HEK293 (cell line): ENCODE measurements around the gene CYBA.
A peak's percentile ranks its signal among the peaks of the same experiment; 100 is the strongest.

Source experiments
- CTCF ChIA-PET: fragments of 350-600 bp; formaldehyde crosslinking; extraction: SDS; loops from one replicate; lab custom pipeline; 2021; ENCODE audit warnings: antibody characterized with exemption; lab: Yijun Ruan, JAX
- POLR2A ChIA-PET: fragments of 300-600 bp; formaldehyde crosslinking; extraction: SDS; loops from one replicate; lab custom pipeline; 2020; ENCODE audit warnings: antibody characterized with exemption, inconsistent platforms; lab: Yijun Ruan, JAX
- H3K27ac ChIP-seq: fragments of 200-500 bp; sonication (Bioruptor generic); 2 replicates; pipeline ENCODE4 v1.5.1; 2014; ENCODE audit warnings: low read depth, low read length, control low read depth, inconsistent platforms; ENCODE audit errors: extremely low read depth
- H3K36me3 ChIP-seq, 2 experiments: fragments of 200-500 bp in 1 of 2; sonication (Bioruptor generic) in 1 of 2; 1 replicate in 1 of 2; 2 replicates in 1 of 2; pipeline ENCODE4 v1.5.1; 2014 to 2017; ENCODE audit warnings: inconsistent platforms in 2 of 2, low read length in 2 of 2; ENCODE audit not compliant: control insufficient read depth in 2 of 2, insufficient read depth in 1 of 2
- H3K4me1 ChIP-seq: fragments of 200-500 bp; sonication (Bioruptor generic); 2 replicates; pipeline ENCODE4 v1.5.1; 2014; ENCODE audit warnings: mild to moderate bottlenecking, low read length, inconsistent platforms; ENCODE audit not compliant: control insufficient read depth, insufficient read depth
- H3K4me3 ChIP-seq: 2 replicates; pipeline ENCODE4 v1.5.1; 2011; ENCODE audit warnings: low read depth, mild to moderate bottlenecking, control low read depth, low read length, moderate library complexity
- H3K9me3 ChIP-seq: fragments of 200-500 bp; sonication (Bioruptor generic); 2 replicates; pipeline ENCODE4 v1.5.1; 2014; ENCODE audit warnings: low read depth, low read length, inconsistent platforms; ENCODE audit not compliant: control insufficient read depth, insufficient read depth
- GLIS1 ChIP-seq: fragments of 450-650 bp; formaldehyde crosslinking; IDR thresholded peaks from 2 replicates; pipeline ENCODE4 v1.5.1; 2016; ENCODE audit warnings: missing biosample characterization, missing genetic modification characterization
- IKZF3 ChIP-seq: fragments of 450-650 bp; IDR thresholded peaks from 2 replicates; pipeline ENCODE4 v1.5.0; 2018; ENCODE audit warnings: missing biosample characterization, mild to moderate bottlenecking, missing genetic modification characterization, moderate library complexity
- KLF16 ChIP-seq: fragments of 450-650 bp; formaldehyde crosslinking; IDR thresholded peaks from 2 replicates; pipeline ENCODE4 v1.5.1; 2017; ENCODE audit warnings: missing biosample characterization, missing genetic modification characterization
- KLF17 ChIP-seq: fragments of 450-650 bp; formaldehyde crosslinking; IDR thresholded peaks from 2 replicates; pipeline ENCODE4 v1.5.1; 2016; ENCODE audit warnings: missing biosample characterization, missing genetic modification characterization
- PATZ1 ChIP-seq: fragments of 450-650 bp; formaldehyde crosslinking; IDR thresholded peaks from 2 replicates; pipeline ENCODE4 v1.5.1; 2016; ENCODE audit warnings: missing biosample characterization, missing genetic modification characterization
- SCRT2 ChIP-seq: fragments of 450-650 bp; formaldehyde crosslinking; IDR thresholded peaks from 2 replicates; pipeline ENCODE4 v1.5.1; 2016; ENCODE audit warnings: missing biosample characterization, missing genetic modification characterization
- SP2 ChIP-seq: fragments of 450-650 bp; formaldehyde crosslinking; IDR thresholded peaks from 2 replicates; pipeline ENCODE4 v1.5.1; 2016; ENCODE audit warnings: missing biosample characterization, missing genetic modification characterization
- SP7 ChIP-seq: fragments of 450-650 bp; formaldehyde crosslinking; IDR thresholded peaks from 2 replicates; pipeline ENCODE4 v1.5.1; 2016; ENCODE audit warnings: missing biosample characterization, missing genetic modification characterization
- ZBTB17 ChIP-seq: fragments of 450-650 bp; formaldehyde crosslinking; IDR thresholded peaks from 2 replicates; pipeline ENCODE4 v1.5.1; 2016; ENCODE audit warnings: missing biosample characterization, missing genetic modification characterization
- ZBTB20 ChIP-seq: fragments of 450-650 bp; formaldehyde crosslinking; IDR thresholded peaks from 2 replicates; pipeline ENCODE4 v1.5.1; 2016; ENCODE audit warnings: missing biosample characterization, missing genetic modification characterization
- ZBTB8A ChIP-seq: fragments of 450-650 bp; formaldehyde crosslinking; IDR thresholded peaks from 2 replicates; pipeline ENCODE4 v1.5.1; 2016; ENCODE audit warnings: missing biosample characterization, missing genetic modification characterization
- ZFP3 ChIP-seq: fragments of 450-650 bp; formaldehyde crosslinking; IDR thresholded peaks from 2 replicates; pipeline ENCODE4 v1.5.1; 2016; ENCODE audit warnings: low read depth, missing biosample characterization, missing genetic modification characterization
- ZIC2 ChIP-seq: fragments of 450-650 bp; formaldehyde crosslinking; IDR thresholded peaks from 2 replicates; pipeline ENCODE4 v1.5.1; 2016; ENCODE audit warnings: missing biosample characterization, missing genetic modification characterization
- ZNF10 ChIP-seq: fragments of 450-650 bp; formaldehyde crosslinking; IDR thresholded peaks from 2 replicates; pipeline ENCODE4 v1.5.1; 2017; ENCODE audit warnings: missing biosample characterization, missing genetic modification characterization
- ZNF174 ChIP-seq: fragments of 450-650 bp; formaldehyde crosslinking; IDR thresholded peaks from 2 replicates; pipeline ENCODE4 v1.5.0; 2017; ENCODE audit warnings: missing biosample characterization, mild to moderate bottlenecking, missing genetic modification characterization
- ZNF23 ChIP-seq: fragments of 450-650 bp; formaldehyde crosslinking; IDR thresholded peaks from 2 replicates; pipeline ENCODE4 v1.5.1; 2016; ENCODE audit warnings: missing biosample characterization, missing genetic modification characterization, borderline replicate concordance
- ZNF266 ChIP-seq: fragments of 450-650 bp; formaldehyde crosslinking; IDR thresholded peaks from 2 replicates; pipeline ENCODE4 v1.5.1; 2016; ENCODE audit warnings: missing biosample characterization, missing genetic modification characterization, low read depth
- ZNF366 ChIP-seq: fragments of 450-650 bp; formaldehyde crosslinking; conservative IDR thresholded peaks from 2 replicates; pipeline ENCODE4 v1.5.1; 2016; ENCODE audit warnings: missing biosample characterization, missing genetic modification characterization
- ZNF391 ChIP-seq: fragments of 450-650 bp; formaldehyde crosslinking; IDR thresholded peaks from 2 replicates; pipeline ENCODE4 v1.5.1; 2016; ENCODE audit warnings: low read depth, missing biosample characterization, missing genetic modification characterization, borderline replicate concordance
- ZNF626 ChIP-seq: fragments of 450-650 bp; sonication (Bioruptor Pico); formaldehyde crosslinking; IDR thresholded peaks from 2 replicates; pipeline ENCODE4 v1.5.1; 2018; ENCODE audit warnings: missing biosample characterization, missing genetic modification characterization, inconsistent platforms
- ZXDB ChIP-seq: fragments of 450-650 bp; formaldehyde crosslinking; IDR thresholded peaks from 2 replicates; pipeline ENCODE4 v1.5.1; 2016; ENCODE audit warnings: missing biosample characterization, missing genetic modification characterization
- TF ChIP-seq, protein P1 (sequence below): fragments of 450-650 bp; formaldehyde crosslinking; IDR thresholded peaks from 2 replicates; pipeline ENCODE4 v1.5.1; 2016; ENCODE audit warnings: missing biosample characterization, missing genetic modification characterization
- TF ChIP-seq, protein P2 (sequence below): fragments of 450-650 bp; formaldehyde crosslinking; optimal IDR thresholded peaks from 2 replicates; pipeline ENCODE3; 2016; ENCODE audit warnings: missing biosample characterization, mild to moderate bottlenecking, missing genetic modification characterization

Gene CYBA

GRCh38 chr16:88690341-88691128, 39.7 kb upstream of the CYBA start:
- POLR2A ChIA-PET = no interaction called here
- TF ChIP-seq ZNF10 (tag by site-specific recombination) (no peak), ZNF266 (peak; percentile 85)
- peaks cover 6% of the 10 kb centered on the region; the same call in 1 of the 2 replicates for H3K4me1 ChIP-seq
- CTCF ChIA-PET = no interaction called here
- H3K9me3 ChIP-seq = no peaks in the 10 kb centered on the region
- H3K4me3 ChIP-seq = no peak overlapping the region
- no peaks in the 10 kb centered on the region for H3K36me3 ChIP-seq
- no peak overlapping the region for H3K27ac ChIP-seq

DNA sequence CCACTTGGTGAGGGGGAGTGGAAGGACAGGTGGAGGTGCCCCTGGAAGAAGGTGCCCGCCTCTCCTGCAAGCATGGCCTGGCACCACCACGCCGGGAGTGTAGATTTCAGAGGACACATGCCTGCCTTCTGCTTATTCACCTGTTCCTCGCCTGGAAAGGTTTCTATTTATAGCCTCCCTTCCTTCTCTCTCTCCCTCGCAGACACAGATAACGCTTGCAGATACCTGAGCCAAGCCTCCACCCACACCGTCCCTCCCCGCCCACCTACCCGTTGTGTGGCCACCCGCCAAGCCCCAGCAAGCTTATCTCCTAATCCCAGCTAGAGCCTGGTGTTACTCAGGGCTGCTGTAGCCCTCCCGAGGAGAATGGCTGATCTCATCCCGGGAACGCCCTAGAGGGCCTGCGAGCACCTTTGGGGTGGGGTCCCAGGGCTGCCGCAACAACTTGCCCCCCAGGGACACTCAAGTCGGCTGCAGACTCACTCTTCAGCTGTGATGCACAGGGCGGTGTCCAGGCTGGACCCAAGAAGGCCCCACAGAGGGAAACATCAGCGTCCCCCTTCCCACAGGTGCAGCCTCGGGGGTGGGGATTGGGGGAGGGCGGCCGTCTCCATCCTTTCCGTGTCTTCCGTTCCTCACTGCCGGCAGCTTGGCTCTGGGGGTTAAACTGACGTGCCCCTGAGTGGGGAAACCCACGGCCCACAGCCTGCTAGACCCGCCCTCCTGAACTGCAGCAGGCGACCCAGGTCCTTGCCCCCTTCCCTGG, 37.3 kb upstream of the CYBA start:
- no peak overlapping the region for H3K4me3 ChIP-seq
- CTCF ChIA-PET = interaction anchor here (0.6 to 1.3 kb wide), 5 partner anchors 28 to 839 kb away, joined by 3 to 4 read pairs (median 3); no protein-coding TSS in a partner anchor
- no peaks in the 10 kb centered on the region for H3K36me3 ChIP-seq
- no peaks in the 10 kb centered on the region for H3K9me3 ChIP-seq
- POLR2A ChIA-PET = interaction anchor here (0.6 to 1.4 kb wide), 4 partner anchors 25 to 270 kb away, joined by 3 to 7 read pairs (median 4); partner anchors contain the start of gene MVD
- no peak overlapping the region for H3K27ac ChIP-seq
- H3K4me1 ChIP-seq = peaks cover 9% of the 10 kb centered on the region; the same call in 1 of the 2 replicates
- TF ChIP-seq ZFP3 (no peak), SP7 (tag by site-specific recombination) (peak; percentile 63; the same call in 1 of the 2 replicates), ZNF391 (0 out of 2 replicates have a peak, but pooled peaks have one; percentile 13), PATZ1 (tag by site-specific recombination) (peak; percentile 96), KLF17 (tag by site-specific recombination) (peak; percentile 85; the same call in 1 of the 2 replicates), IKZF3 (tag by site-specific recombination) (peak; percentile 74), ZNF23 (no peak), ZIC2 (tag by site-specific recombination) (peak; percentile 99), ZNF366 (tag by site-specific recombination) (peak; percentile 41), ZBTB20 (tag by site-specific recombination) (0 out of 2 replicates have a peak, but pooled peaks have one; percentile 16), ZNF174 (tag by site-specific recombination) (no peak), ZXDB (tag by site-specific recombination) (0 out of 2 replicates have a peak, but pooled peaks have one; percentile 27), SP2 (tag by site-specific recombination) (peak; percentile 57; the same call in 1 of the 2 replicates), ZNF626 (tag by site-specific recombination) (no peak), ZBTB8A (peak; percentile 47; the same call in 1 of the 2 replicates), ZBTB17 (tag by site-specific recombination) (no peak), KLF16 (peak; percentile 65), SCRT2 (tag by site-specific recombination) (peak; percentile 60; the same call in 1 of the 2 replicates), GLIS1 (peak; percentile 97)
- TF ChIP-seq, protein P1, sequence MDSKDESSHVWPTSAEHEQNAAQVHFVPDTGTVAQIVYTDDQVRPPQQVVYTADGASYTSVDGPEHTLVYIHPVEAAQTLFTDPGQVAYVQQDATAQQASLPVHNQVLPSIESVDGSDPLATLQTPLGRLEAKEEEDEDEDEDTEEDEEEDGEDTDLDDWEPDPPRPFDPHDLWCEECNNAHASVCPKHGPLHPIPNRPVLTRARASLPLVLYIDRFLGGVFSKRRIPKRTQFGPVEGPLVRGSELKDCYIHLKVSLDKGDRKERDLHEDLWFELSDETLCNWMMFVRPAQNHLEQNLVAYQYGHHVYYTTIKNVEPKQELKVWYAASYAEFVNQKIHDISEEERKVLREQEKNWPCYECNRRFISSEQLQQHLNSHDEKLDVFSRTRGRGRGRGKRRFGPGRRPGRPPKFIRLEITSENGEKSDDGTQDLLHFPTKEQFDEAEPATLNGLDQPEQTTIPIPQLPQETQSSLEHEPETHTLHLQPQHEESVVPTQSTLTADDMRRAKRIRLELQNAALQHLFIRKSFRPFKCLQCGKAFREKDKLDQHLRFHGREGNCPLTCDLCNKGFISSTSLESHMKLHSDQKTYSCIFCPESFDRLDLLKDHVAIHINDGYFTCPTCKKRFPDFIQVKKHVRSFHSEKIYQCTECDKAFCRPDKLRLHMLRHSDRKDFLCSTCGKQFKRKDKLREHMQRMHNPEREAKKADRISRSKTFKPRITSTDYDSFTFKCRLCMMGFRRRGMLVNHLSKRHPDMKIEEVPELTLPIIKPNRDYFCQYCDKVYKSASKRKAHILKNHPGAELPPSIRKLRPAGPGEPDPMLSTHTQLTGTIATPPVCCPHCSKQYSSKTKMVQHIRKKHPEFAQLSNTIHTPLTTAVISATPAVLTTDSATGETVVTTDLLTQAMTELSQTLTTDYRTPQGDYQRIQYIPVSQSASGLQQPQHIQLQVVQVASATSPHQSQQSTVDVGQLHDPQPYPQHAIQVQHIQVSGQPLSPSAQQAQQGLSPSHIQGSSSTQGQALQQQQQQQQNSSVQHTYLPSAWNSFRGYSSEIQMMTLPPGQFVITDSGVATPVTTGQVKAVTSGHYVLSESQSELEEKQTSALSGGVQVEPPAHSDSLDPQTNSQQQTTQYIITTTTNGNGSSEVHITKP (tag by site-specific recombination) = peak; percentile 37
- TF ChIP-seq, protein P2, sequence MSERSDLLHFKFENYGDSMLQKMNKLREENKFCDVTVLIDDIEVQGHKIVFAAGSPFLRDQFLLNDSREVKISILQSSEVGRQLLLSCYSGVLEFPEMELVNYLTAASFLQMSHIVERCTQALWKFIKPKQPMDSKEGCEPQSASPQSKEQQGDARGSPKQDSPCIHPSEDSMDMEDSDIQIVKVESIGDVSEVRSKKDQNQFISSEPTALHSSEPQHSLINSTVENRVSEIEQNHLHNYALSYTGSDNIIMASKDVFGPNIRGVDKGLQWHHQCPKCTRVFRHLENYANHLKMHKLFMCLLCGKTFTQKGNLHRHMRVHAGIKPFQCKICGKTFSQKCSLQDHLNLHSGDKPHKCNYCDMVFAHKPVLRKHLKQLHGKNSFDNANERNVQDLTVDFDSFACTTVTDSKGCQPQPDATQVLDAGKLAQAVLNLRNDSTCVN (tag by site-specific recombination) = peak; percentile 10
